GM12878 (cell line): Measurements from ENCODE around the gene TROAP.
A peak's percentile ranks its signal among the peaks of the same experiment; 100 is the strongest.

Source experiments
- FOXM1 ChIP-seq: IDR thresholded peaks from 2 replicates; pipeline ENCODE4 v1.6.1; 2012; ENCODE audit warnings: low read depth, mild to moderate bottlenecking, inconsistent platforms, low read length, moderate library complexity
- JUNB ChIP-seq: IDR thresholded peaks from 2 replicates; pipeline ENCODE4 v1.6.1; 2016; ENCODE audit warnings: antibody characterized with exemption, mild to moderate bottlenecking
- KAT2A ChIP-seq: conservative IDR thresholded peaks from 2 replicates; pipeline ENCODE4 v1.6.1; 2011; ENCODE audit warnings: low read depth, low read length; ENCODE audit not compliant: control insufficient read depth
- NR2C2 ChIP-seq: IDR thresholded peaks from 2 replicates; pipeline ENCODE4 v1.6.1; 2011; ENCODE audit warnings: borderline replicate concordance, low read depth; ENCODE audit not compliant: control insufficient read depth, insufficient read length
- NR2F1 ChIP-seq: fragments of 450-650 bp; conservative IDR thresholded peaks from 2 replicates; pipeline ENCODE4 v1.6.1; 2017; ENCODE audit warnings: mild to moderate bottlenecking
- PRDM15 ChIP-seq: fragments of 450-650 bp; formaldehyde crosslinking; IDR thresholded peaks from 2 replicates; pipeline ENCODE4 v1.4.0; 2020; ENCODE audit warnings: mild to moderate bottlenecking, moderate library complexity
- SIN3A ChIP-seq: IDR thresholded peaks from 2 replicates; pipeline ENCODE4 v1.6.1; 2012; ENCODE audit warnings: low read depth, low read length, improper control_type of control experiment
- YY1 ChIP-seq: IDR thresholded peaks from 2 replicates; pipeline ENCODE4 v1.6.1; 2011; ENCODE audit warnings: low read depth, mild to moderate bottlenecking, low read length
- ZBTB40 ChIP-seq: fragments of 450-650 bp; IDR thresholded peaks from 2 replicates; pipeline ENCODE4 v1.6.1; 2016; ENCODE audit warnings: mild to moderate bottlenecking, moderate library complexity, borderline replicate concordance
- ZNF384 ChIP-seq: IDR thresholded peaks from 2 replicates; pipeline ENCODE4 v1.6.1; 2012; ENCODE audit warnings: low read depth, mild to moderate bottlenecking, low read length, improper control_type of control experiment, borderline replicate concordance
- ZSCAN29 ChIP-seq: fragments of 450-650 bp; IDR thresholded peaks from 2 replicates; pipeline ENCODE4 v1.6.1; 2017; ENCODE audit warnings: mild to moderate bottlenecking, moderate library complexity
- TF ChIP-seq, protein P1 (sequence below), 3 experiments: IDR thresholded peaks in 2 of 3; conservative IDR thresholded peaks in 1 of 3; 2 replicates each; pipeline ENCODE4 v1.5.1; 2011; ENCODE audit warnings: low read depth in 3 of 3, low read length in 3 of 3, mild to moderate bottlenecking in 3 of 3, control low read depth in 2 of 3, moderate library complexity in 2 of 3, inconsistent platforms in 1 of 3, mixed read lengths in 1 of 3; ENCODE audit not compliant: control insufficient read depth in 2 of 3, insufficient read depth in 1 of 3; ENCODE audit errors: extremely low read depth in 1 of 3
- TF ChIP-seq, protein P2 (sequence below): IDR thresholded peaks from 2 replicates; pipeline ENCODE4 v1.6.1; 2012; ENCODE audit warnings: mild to moderate bottlenecking, low read depth, low read length
- TF ChIP-seq, protein P3 (sequence below): IDR thresholded peaks from 2 replicates; pipeline ENCODE4 v1.6.1; 2012; ENCODE audit warnings: low read depth, low read length, improper control_type of control experiment

DNA sequence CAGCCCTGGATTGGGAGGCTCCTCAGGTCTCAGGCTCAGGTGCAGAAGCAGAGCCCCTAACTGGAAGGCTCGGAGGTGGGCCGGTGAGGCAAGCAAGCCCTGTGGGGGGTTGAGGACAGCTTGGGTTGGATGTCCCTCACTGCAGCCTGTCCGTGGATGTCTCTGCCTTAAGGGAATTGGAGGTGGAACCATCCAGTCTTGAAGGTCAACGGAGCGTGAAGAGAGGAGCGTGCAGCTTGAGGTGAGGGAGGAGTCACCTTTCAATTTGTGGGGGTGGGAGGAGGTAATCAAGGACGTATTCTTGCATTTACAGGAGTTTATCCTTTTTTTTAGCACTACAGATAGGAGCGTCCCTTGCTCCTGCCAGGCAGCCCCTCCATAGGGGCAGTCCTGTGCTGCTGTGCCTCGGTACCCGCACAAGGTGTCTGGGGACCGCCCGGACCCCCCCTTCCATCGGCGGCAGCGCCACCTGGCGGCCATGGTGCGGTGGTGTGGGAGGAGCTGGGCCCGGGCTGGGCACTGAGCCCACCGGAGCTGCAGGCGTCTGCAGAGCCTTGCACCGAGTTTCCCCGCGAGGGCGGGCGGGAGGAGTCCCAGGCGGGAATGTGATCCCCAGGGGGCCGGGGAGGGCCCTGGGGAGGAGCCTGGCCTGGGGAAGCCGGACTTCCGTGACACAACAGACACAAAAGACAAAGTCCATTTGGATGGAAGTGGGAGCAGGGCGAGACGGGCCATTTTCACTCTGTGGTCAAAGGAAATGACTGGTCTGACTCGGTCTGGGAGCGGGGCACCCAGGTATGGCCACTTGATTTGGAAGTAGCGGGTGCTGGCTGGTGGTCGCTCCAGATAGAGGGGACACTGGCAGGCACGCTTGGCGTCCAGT lies 24.5 kb downstream of the TROAP start:
- TF ChIP-seq YY1 (no peak), SIN3A (no peak), KAT2A (no peak), NR2F1 (no peak), FOXM1 (no peak), ZBTB40 (no peak), PRDM15 (CRISPR knock-in tag) (no peak), ZNF384 (no peak), ZSCAN29 (no peak), JUNB (no peak), NR2C2 (no peak)
- TF ChIP-seq, protein P1, sequence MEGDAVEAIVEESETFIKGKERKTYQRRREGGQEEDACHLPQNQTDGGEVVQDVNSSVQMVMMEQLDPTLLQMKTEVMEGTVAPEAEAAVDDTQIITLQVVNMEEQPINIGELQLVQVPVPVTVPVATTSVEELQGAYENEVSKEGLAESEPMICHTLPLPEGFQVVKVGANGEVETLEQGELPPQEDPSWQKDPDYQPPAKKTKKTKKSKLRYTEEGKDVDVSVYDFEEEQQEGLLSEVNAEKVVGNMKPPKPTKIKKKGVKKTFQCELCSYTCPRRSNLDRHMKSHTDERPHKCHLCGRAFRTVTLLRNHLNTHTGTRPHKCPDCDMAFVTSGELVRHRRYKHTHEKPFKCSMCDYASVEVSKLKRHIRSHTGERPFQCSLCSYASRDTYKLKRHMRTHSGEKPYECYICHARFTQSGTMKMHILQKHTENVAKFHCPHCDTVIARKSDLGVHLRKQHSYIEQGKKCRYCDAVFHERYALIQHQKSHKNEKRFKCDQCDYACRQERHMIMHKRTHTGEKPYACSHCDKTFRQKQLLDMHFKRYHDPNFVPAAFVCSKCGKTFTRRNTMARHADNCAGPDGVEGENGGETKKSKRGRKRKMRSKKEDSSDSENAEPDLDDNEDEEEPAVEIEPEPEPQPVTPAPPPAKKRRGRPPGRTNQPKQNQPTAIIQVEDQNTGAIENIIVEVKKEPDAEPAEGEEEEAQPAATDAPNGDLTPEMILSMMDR (IDR thresholded peaks at IDR 0.05 in 2 of 3, conservative IDR thresholded peaks at IDR 0.05 in 1 of 3; ENCODE audit: control insufficient read depth in 2 of 3, extremely low read depth in 1 of 3, insufficient read depth in 1 of 3, low read depth in 3 of 3, low read length in 3 of 3): peak; percentile 85 to 96 (median 86)
- TF ChIP-seq, protein P2, sequence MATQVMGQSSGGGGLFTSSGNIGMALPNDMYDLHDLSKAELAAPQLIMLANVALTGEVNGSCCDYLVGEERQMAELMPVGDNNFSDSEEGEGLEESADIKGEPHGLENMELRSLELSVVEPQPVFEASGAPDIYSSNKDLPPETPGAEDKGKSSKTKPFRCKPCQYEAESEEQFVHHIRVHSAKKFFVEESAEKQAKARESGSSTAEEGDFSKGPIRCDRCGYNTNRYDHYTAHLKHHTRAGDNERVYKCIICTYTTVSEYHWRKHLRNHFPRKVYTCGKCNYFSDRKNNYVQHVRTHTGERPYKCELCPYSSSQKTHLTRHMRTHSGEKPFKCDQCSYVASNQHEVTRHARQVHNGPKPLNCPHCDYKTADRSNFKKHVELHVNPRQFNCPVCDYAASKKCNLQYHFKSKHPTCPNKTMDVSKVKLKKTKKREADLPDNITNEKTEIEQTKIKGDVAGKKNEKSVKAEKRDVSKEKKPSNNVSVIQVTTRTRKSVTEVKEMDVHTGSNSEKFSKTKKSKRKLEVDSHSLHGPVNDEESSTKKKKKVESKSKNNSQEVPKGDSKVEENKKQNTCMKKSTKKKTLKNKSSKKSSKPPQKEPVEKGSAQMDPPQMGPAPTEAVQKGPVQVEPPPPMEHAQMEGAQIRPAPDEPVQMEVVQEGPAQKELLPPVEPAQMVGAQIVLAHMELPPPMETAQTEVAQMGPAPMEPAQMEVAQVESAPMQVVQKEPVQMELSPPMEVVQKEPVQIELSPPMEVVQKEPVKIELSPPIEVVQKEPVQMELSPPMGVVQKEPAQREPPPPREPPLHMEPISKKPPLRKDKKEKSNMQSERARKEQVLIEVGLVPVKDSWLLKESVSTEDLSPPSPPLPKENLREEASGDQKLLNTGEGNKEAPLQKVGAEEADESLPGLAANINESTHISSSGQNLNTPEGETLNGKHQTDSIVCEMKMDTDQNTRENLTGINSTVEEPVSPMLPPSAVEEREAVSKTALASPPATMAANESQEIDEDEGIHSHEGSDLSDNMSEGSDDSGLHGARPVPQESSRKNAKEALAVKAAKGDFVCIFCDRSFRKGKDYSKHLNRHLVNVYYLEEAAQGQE: no peak
- TF ChIP-seq, protein P3, sequence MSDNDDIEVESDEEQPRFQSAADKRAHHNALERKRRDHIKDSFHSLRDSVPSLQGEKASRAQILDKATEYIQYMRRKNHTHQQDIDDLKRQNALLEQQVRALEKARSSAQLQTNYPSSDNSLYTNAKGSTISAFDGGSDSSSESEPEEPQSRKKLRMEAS: no peak
